ENCODE results near the gene CNTNAP2. TPM values are rescaled to one million over a fixed set of nuclear protein-coding genes. Genes with fewer than 3 reads are reported as not detected.

CNTNAP2 gene
- total and polyA plus RNA-seq, 4 donors, result 0.14 to 2.3 (median 1.1) TPM

DNA sequence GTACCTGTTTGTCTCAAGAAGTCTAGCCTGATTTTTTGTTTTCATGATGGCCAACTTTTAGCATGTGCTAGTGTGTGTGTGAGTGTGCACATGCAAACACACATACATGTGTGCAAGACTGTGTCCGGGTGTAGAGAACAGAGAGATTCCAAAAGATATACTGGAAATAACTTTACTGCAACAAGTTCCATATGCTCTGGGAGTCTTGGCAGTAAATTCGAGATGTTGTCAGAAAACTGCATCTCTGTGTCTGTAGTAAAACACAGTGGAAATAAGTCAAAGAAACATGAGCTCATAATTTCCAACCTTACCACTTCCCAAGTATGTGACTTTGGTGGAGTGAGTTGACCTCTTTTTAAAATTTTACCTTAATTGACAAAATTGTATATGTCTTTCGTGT lies 1523.2 kb downstream of the CNTNAP2 start:
- Histone ChIP-seq H3K27ac (ENCODE audit: low read depth in 1 of 2, low read length in 2 of 2) (no peak overlapping the region), H3K4me1 (ENCODE audit: control insufficient read depth in 4 of 4, insufficient read depth in 4 of 4, low read length in 3 of 4) (no peaks in the 10 kb centered on the region), H3K9ac (ENCODE audit: low read depth in 1 of 2, low read length in 2 of 2) (no peak overlapping the region), H3K27me3 (ENCODE audit: control insufficient read depth in 4 of 4, insufficient read depth in 4 of 4, low read length in 3 of 4) (no peaks in the 10 kb centered on the region), H3K4me3 (ENCODE audit: low read depth in 1 of 3, low read length in 3 of 3) (no peak overlapping the region), H3K9me3 (ENCODE audit: control insufficient read depth in 4 of 4, low read length in 3 of 4) (no peaks in the 10 kb centered on the region), H3K36me3 (ENCODE audit: control insufficient read depth in 4 of 4, insufficient read depth in 3 of 4, low read depth in 1 of 4, low read length in 3 of 4) (no peaks in the 10 kb centered on the region)
- no peak for DNase-seq (ENCODE audit: low spot score)
- TF ChIP-seq HNF4G (IDR thresholded peaks at IDR 0.05), result no peak
- TF ChIP-seq, protein P1, sequence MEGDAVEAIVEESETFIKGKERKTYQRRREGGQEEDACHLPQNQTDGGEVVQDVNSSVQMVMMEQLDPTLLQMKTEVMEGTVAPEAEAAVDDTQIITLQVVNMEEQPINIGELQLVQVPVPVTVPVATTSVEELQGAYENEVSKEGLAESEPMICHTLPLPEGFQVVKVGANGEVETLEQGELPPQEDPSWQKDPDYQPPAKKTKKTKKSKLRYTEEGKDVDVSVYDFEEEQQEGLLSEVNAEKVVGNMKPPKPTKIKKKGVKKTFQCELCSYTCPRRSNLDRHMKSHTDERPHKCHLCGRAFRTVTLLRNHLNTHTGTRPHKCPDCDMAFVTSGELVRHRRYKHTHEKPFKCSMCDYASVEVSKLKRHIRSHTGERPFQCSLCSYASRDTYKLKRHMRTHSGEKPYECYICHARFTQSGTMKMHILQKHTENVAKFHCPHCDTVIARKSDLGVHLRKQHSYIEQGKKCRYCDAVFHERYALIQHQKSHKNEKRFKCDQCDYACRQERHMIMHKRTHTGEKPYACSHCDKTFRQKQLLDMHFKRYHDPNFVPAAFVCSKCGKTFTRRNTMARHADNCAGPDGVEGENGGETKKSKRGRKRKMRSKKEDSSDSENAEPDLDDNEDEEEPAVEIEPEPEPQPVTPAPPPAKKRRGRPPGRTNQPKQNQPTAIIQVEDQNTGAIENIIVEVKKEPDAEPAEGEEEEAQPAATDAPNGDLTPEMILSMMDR (IDR thresholded peaks at IDR 0.05; ENCODE audit: low read depth, low read length, missing input control), result no peak
- TF ChIP-seq RAD21 (IDR thresholded peaks at IDR 0.05), result no peak
- TF ChIP-seq RXRA (IDR thresholded peaks at IDR 0.05), result no peak
- WGBS, result 69% methylated on average over 3 of the region's 3 CpGs

DNA sequence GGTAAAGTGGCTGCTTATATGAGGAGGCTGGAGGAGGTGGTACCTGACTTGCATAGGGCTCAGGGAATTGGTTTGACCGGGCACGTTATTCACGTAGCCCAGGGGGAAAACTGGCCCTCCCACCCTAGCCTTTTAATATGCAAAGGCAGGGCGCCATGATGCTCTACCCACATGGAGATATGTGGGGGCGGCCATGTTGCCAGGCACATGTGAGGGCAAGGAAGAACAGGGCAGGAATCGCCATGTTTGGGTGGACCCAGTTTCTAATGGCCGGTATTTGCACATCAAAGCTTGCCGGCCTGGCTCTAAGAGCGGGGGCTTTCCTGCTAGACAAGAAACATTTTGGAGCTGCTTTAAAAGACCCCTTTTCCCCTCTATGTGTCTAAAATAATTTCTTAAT lies 1524.2 kb downstream of the CNTNAP2 start:
- no peak for DNase-seq (ENCODE audit: low spot score)
- WGBS, result 76% methylated on average over 9 of the region's 9 CpGs
- H3K36me3 ChIP-seq (ENCODE audit: control insufficient read depth in 4 of 4, insufficient read depth in 3 of 4, low read depth in 1 of 4, low read length in 3 of 4), result no peaks in the 10 kb centered on the region
- H3K9me3 ChIP-seq (ENCODE audit: control insufficient read depth in 4 of 4, low read length in 3 of 4), result no peaks in the 10 kb centered on the region
- H3K27ac ChIP-seq (ENCODE audit: low read depth in 1 of 2, low read length in 2 of 2), result no peak overlapping the region
- no peaks in the 10 kb centered on the region for H3K27me3 ChIP-seq (ENCODE audit: control insufficient read depth in 4 of 4, insufficient read depth in 4 of 4, low read length in 3 of 4)
- H3K9ac ChIP-seq (ENCODE audit: low read depth in 1 of 2, low read length in 2 of 2), result no peak overlapping the region
- no peak overlapping the region for H3K4me3 ChIP-seq (ENCODE audit: low read depth in 1 of 3, low read length in 3 of 3)
- H3K4me1 ChIP-seq (ENCODE audit: control insufficient read depth in 4 of 4, insufficient read depth in 4 of 4, low read length in 3 of 4), result no peaks in the 10 kb centered on the region
- TF ChIP-seq SP1 (IDR thresholded peaks at IDR 0.05) (no peak), JUND (IDR thresholded peaks at IDR 0.05) (no peak), FOXA1 (IDR thresholded peaks at IDR 0.05) (no peak), RXRA (IDR thresholded peaks at IDR 0.05) (no peak), HNF4A (conservative IDR thresholded peaks at IDR 0.05) (no peak), NR2F2 (IDR thresholded peaks at IDR 0.05) (no peak), FOXA2 (IDR thresholded peaks at IDR 0.05) (no peak), HNF4G (IDR thresholded peaks at IDR 0.05) (no peak), RAD21 (IDR thresholded peaks at IDR 0.05) (no peak), GABPA (IDR thresholded peaks at IDR 0.05 in 1 of 2, conservative IDR thresholded peaks at IDR 0.05 in 1 of 2) (no peak), TAF1 (conservative IDR thresholded peaks at IDR 0.05) (no peak), YY1 (IDR thresholded peaks at IDR 0.05) (no peak), EGR1 (IDR thresholded peaks at IDR 0.05; ENCODE audit: low read depth in 2 of 2) (no peak)
- TF ChIP-seq, protein P2, sequence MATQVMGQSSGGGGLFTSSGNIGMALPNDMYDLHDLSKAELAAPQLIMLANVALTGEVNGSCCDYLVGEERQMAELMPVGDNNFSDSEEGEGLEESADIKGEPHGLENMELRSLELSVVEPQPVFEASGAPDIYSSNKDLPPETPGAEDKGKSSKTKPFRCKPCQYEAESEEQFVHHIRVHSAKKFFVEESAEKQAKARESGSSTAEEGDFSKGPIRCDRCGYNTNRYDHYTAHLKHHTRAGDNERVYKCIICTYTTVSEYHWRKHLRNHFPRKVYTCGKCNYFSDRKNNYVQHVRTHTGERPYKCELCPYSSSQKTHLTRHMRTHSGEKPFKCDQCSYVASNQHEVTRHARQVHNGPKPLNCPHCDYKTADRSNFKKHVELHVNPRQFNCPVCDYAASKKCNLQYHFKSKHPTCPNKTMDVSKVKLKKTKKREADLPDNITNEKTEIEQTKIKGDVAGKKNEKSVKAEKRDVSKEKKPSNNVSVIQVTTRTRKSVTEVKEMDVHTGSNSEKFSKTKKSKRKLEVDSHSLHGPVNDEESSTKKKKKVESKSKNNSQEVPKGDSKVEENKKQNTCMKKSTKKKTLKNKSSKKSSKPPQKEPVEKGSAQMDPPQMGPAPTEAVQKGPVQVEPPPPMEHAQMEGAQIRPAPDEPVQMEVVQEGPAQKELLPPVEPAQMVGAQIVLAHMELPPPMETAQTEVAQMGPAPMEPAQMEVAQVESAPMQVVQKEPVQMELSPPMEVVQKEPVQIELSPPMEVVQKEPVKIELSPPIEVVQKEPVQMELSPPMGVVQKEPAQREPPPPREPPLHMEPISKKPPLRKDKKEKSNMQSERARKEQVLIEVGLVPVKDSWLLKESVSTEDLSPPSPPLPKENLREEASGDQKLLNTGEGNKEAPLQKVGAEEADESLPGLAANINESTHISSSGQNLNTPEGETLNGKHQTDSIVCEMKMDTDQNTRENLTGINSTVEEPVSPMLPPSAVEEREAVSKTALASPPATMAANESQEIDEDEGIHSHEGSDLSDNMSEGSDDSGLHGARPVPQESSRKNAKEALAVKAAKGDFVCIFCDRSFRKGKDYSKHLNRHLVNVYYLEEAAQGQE (IDR thresholded peaks at IDR 0.05), result no peak
- TF ChIP-seq, protein P3, sequence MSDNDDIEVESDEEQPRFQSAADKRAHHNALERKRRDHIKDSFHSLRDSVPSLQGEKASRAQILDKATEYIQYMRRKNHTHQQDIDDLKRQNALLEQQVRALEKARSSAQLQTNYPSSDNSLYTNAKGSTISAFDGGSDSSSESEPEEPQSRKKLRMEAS (IDR thresholded peaks at IDR 0.05), result no peak
- TF ChIP-seq, protein P4, sequence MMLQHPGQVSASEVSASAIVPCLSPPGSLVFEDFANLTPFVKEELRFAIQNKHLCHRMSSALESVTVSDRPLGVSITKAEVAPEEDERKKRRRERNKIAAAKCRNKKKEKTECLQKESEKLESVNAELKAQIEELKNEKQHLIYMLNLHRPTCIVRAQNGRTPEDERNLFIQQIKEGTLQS (IDR thresholded peaks at IDR 0.05), result no peak
- TF ChIP-seq, protein P1 (IDR thresholded peaks at IDR 0.05; ENCODE audit: low read depth, low read length, missing input control), result no peak
- TF ChIP-seq, protein P5, sequence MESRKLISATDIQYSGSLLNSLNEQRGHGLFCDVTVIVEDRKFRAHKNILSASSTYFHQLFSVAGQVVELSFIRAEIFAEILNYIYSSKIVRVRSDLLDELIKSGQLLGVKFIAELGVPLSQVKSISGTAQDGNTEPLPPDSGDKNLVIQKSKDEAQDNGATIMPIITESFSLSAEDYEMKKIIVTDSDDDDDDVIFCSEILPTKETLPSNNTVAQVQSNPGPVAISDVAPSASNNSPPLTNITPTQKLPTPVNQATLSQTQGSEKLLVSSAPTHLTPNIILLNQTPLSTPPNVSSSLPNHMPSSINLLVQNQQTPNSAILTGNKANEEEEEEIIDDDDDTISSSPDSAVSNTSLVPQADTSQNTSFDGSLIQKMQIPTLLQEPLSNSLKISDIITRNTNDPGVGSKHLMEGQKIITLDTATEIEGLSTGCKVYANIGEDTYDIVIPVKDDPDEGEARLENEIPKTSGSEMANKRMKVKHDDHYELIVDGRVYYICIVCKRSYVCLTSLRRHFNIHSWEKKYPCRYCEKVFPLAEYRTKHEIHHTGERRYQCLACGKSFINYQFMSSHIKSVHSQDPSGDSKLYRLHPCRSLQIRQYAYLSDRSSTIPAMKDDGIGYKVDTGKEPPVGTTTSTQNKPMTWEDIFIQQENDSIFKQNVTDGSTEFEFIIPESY (IDR thresholded peaks at IDR 0.05), result no peak
